OCI-LY3 (cell line): Measurements from ENCODE around the gene ARID1B.

Source experiments
- CTCF ChIP-seq: fragments of 200-600, 300-600 bp; sonication (generic); IDR thresholded peaks from 2 replicates; pipeline ENCODE4 v1.5.1; 2014; ENCODE audit warnings: antibody characterized with exemption, low read length, low read depth
- EZH2phosphoT487 ChIP-seq: fragments of 200-600 bp; shearing (Covaris generic); IDR thresholded peaks from 2 replicates; pipeline ENCODE4 v1.6.1; 2018; ENCODE audit warnings: antibody characterized with exemption, mixed run types, low read depth

- TF ChIP-seq CTCF (no peak), EZH2phosphoT487 (no peak)
Measured at GRCh38 chr6:157211603-157212455, 434.7 kb downstream of the ARID1B start.
